Brain microvascular endothelial cell (primary cell): Measurements from ENCODE around the gene IRGC.

Experiments used
- DNase-seq: peaks from one replicate; pipeline ENCODE4 v3.0.0-alpha.2; 2020
- H3K27ac ChIP-seq: fragments of 250-450 bp; sonication (Bioruptor Pico); 2 replicates; pipeline ENCODE4 v1.5.1; 2020; ENCODE audit warnings: mild to moderate bottlenecking, moderate library complexity
- H3K27me3 ChIP-seq: fragments of 250-450 bp; sonication (Bioruptor Pico); replicated peaks from 2 replicates; pipeline ENCODE4 v1.5.1; 2020; ENCODE audit warnings: mild to moderate bottlenecking
- H3K36me3 ChIP-seq: fragments of 250-450 bp; sonication (Bioruptor Pico); replicated peaks from 2 replicates; pipeline ENCODE4 v1.5.1; 2020; ENCODE audit warnings: mild to moderate bottlenecking
- H3K4me3 ChIP-seq: 2 replicates; pipeline ENCODE4 v1.5.1; 2011; ENCODE audit warnings: low read depth, mild to moderate bottlenecking, control low read depth, low read length, moderate library complexity
- CTCF ChIP-seq: IDR thresholded peaks from 2 replicates; pipeline ENCODE4 v1.5.1; 2011; ENCODE audit warnings: low read depth, mild to moderate bottlenecking, moderate library complexity, low read length, control low read depth, inconsistent platforms; ENCODE audit errors: missing control alignments
- in situ Hi-C: cut with HindIII; loops from 2 replicates; pipeline ENCODE4 v1.10.0; 2017; ENCODE audit warnings: low sequenced_read_pairs, low pct_ligation_motif_present

The IRGC gene

GRCh38 chr19:43704002-43704705 lies 11.7 kb upstream of the IRGC start:
- no peak overlapping the region for H3K27ac ChIP-seq
- no peak overlapping the region for H3K4me3 ChIP-seq
- no peaks in the 10 kb centered on the region for H3K27me3 ChIP-seq
- in situ Hi-C loops, result no loop called here
- no peaks in the 10 kb centered on the region for H3K36me3 ChIP-seq
- DNase-seq, result no peak
- no peak for TF ChIP-seq CTCF

GRCh38 chr19:43705729-43706128 lies 10.1 kb upstream of the IRGC start:
- H3K27ac ChIP-seq, result no peak overlapping the region
- in situ Hi-C loops, result no loop called here
- H3K36me3 ChIP-seq, result no peaks in the 10 kb centered on the region
- H3K27me3 ChIP-seq, result no peaks in the 10 kb centered on the region
- no peak overlapping the region for H3K4me3 ChIP-seq
- TF ChIP-seq CTCF, result no peak
- no peak for DNase-seq

DNA sequence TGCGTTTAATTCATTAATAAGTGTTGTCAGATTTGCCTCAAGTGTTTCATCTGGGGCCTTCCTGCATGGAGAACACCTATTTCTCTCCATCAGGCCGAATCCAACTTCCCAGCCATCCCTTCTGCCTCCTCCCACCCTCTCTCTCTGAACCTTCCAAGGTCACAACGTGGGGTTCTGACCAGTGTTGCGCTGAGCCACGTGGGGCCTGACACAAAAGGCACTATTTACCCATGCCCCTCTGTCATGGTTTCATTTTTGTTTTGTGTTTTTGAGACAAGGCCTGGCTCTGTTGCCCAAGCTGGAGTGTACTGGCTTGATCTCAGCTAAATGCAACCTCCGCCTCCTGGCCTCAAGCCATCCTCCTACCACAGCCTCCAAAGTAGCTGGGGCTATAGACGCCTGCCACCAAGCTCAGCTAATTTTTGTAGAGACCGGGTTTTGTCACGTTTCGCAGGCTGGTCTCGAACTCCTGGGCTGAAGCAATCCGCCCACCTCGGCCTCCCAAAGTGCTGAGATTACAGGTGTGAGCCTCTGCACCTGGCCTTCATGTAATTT lies 8.6 kb upstream of the IRGC start:
- Histone ChIP-seq H3K36me3 (no peaks in the 10 kb centered on the region), H3K27me3 (no peaks in the 10 kb centered on the region), H3K4me3 (no peak overlapping the region), H3K27ac (no peak overlapping the region)
- no peak for DNase-seq
- no peak for TF ChIP-seq CTCF
- in situ Hi-C loops, result no loop called here

DNA sequence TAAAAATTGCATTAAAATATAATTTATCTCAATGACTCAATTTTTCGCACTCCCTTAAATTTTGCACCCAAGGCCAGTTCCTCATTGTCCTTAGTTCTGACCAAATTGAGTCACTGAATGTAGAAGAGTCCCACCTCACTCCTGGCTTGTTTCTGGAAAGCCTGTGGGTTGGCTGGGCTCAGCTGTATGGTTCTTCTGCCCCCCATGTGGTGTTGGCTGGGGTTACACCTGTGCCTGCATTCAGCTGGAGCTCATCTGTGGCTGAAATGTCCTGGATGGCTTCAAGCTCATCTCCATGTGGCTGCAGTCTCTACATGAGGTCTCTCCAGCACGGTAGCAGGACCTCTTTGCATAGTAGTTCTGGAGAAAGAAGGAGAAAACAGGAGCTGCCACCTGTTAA lies 7.2 kb upstream of the IRGC start:
- no peak for TF ChIP-seq CTCF
- Histone ChIP-seq H3K4me3 (no peak overlapping the region), H3K27ac (no peak overlapping the region), H3K27me3 (no peaks in the 10 kb centered on the region), H3K36me3 (no peaks in the 10 kb centered on the region)
- DNase-seq, result no peak
- in situ Hi-C loops, result no loop called here

DNA sequence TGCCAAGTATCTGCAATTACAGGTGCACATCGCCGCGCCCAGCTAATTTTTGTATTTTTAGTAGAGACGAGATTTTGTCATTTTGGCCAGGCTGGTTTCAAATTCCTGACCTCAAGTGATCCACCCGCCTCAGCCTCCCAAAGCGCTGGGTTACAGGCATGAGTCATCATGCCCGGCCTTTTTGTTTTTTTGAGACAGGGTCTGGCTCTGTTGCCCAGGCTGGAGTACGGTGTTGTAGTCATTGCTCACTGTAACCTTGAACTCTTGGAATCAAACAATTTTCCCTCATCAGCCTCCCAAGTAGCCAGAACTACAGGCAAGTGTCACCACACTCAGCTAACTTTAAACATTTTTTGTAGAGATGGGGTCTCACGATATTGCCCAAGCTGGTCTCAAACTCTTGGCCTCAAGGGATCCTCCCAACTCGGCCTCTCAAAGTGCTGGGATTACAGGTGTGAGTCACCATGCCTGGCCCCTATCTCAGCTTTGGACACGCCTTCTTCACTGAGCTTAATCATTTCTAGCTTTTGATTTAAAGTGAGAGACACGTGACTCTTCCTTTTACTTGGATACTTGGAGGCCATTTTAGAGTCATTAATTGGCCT lies 4.0 kb upstream of the IRGC start:
- in situ Hi-C loops, result no loop called here
- Histone ChIP-seq H3K27ac (no peak overlapping the region), H3K36me3 (no peaks in the 10 kb centered on the region), H3K4me3 (no peak overlapping the region), H3K27me3 (no peaks in the 10 kb centered on the region)
- no peak for DNase-seq
- TF ChIP-seq CTCF, result no peak
